Measurements from ENCODE around the gene C16orf87. TPM values are rescaled to one million over a fixed set of nuclear protein-coding genes. Genes with fewer than 3 reads are reported as not detected.

C16orf87 gene
- total and polyA plus RNA-seq, 2 donors from 2014 or later: 7.2 to 11.2 TPM

DNA sequence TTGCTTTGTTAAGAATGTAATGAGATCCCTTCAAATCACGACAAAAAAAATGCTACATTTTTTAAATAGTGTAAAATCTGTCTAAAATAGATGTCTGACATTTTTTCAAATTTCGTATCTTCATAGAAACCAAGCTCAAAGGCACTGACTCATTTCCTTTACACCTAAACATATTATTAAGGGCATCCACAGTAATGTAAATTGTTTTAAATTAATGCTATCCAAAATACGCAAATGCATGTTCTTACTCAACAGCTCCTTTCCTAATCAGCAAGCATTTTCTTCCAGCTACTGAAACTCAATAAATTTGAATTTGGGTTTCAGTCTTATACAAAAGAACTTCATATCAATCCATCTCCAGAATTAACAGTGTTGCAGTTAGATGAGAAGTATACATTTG is 4.3 kb downstream of the C16orf87 start:
- DNase-seq (no peak), FAIRE-seq (no peak)
- TF ChIP-seq, protein P1, sequence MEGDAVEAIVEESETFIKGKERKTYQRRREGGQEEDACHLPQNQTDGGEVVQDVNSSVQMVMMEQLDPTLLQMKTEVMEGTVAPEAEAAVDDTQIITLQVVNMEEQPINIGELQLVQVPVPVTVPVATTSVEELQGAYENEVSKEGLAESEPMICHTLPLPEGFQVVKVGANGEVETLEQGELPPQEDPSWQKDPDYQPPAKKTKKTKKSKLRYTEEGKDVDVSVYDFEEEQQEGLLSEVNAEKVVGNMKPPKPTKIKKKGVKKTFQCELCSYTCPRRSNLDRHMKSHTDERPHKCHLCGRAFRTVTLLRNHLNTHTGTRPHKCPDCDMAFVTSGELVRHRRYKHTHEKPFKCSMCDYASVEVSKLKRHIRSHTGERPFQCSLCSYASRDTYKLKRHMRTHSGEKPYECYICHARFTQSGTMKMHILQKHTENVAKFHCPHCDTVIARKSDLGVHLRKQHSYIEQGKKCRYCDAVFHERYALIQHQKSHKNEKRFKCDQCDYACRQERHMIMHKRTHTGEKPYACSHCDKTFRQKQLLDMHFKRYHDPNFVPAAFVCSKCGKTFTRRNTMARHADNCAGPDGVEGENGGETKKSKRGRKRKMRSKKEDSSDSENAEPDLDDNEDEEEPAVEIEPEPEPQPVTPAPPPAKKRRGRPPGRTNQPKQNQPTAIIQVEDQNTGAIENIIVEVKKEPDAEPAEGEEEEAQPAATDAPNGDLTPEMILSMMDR (IDR thresholded peaks at IDR 0.05; ENCODE audit: borderline replicate concordance, extremely low read depth, insufficient read depth): no peak
- Histone ChIP-seq H3K27me3 (ENCODE audit: control insufficient read depth, insufficient read depth, low read length) (no peaks in the 10 kb centered on the region), H3K9me3 (ENCODE audit: control insufficient read depth in 2 of 3, insufficient read depth in 1 of 3, low read length in 3 of 3) (no peaks in the 10 kb centered on the region), H3K4me3 (ENCODE audit: low read length in 3 of 3) (no peak overlapping the region), H3K27ac (ENCODE audit: low read depth in 2 of 2, low read length in 2 of 2) (no peak overlapping the region), H3K9ac (ENCODE audit: low read length in 3 of 3) (no peak overlapping the region), H3K4me1 (ENCODE audit: control insufficient read depth in 2 of 3, insufficient read depth in 2 of 3, low read depth in 1 of 3, low read length in 3 of 3) (peaks cover 0 to 4% (median 0%) of the 10 kb centered on the region in 3 donors), H3K36me3 (ENCODE audit: control insufficient read depth in 2 of 3, insufficient read depth in 3 of 3, low read length in 3 of 3) (peaks cover 0 to 2% (median 0%) of the 10 kb centered on the region in 3 donors)
- intact Hi-C loops (cut with DNase I): no loop called here

DNA sequence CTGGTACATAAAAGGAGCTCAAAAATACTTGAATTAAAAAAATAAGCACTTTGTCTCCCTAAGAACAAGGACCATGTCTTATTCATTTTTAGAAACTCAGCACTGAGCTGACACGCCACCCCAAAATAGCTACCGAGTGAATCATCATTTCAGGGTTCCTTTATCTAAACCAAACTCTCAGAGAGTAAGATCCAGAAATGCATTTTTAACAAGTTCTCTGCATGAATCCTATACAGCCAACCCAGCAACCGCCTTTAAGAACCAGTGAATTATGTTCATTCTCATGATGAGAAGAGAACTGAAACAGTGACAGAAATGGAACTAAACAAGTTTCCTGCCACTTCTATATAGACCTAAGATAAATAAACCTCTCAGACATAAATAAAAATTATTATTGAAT is 8.7 kb downstream of the C16orf87 start:
- H3K27ac ChIP-seq (ENCODE audit: low read depth in 2 of 2, low read length in 2 of 2): no peak overlapping the region
- H3K4me1 ChIP-seq (ENCODE audit: control insufficient read depth in 2 of 3, insufficient read depth in 2 of 3, low read depth in 1 of 3, low read length in 3 of 3): peaks cover 0 to 4% (median 0%) of the 10 kb centered on the region in 3 donors
- H3K9me3 ChIP-seq (ENCODE audit: control insufficient read depth in 2 of 3, insufficient read depth in 1 of 3, low read length in 3 of 3): no peaks in the 10 kb centered on the region
- no peak for DNase-seq
- no peak overlapping the region for H3K4me3 ChIP-seq (ENCODE audit: low read length in 3 of 3)
- intact Hi-C loops (cut with DNase I): no loop called here
- no peak overlapping the region for H3K9ac ChIP-seq (ENCODE audit: low read length in 3 of 3)
- no peaks in the 10 kb centered on the region for H3K27me3 ChIP-seq (ENCODE audit: control insufficient read depth, insufficient read depth, low read length)
- FAIRE-seq: no peak
- TF ChIP-seq, protein P1 (IDR thresholded peaks at IDR 0.05; ENCODE audit: borderline replicate concordance, extremely low read depth, insufficient read depth): no peak
- peaks cover 0 to 2% (median 0%) of the 10 kb centered on the region in 3 donors for H3K36me3 ChIP-seq (ENCODE audit: control insufficient read depth in 2 of 3, insufficient read depth in 3 of 3, low read length in 3 of 3)

DNA sequence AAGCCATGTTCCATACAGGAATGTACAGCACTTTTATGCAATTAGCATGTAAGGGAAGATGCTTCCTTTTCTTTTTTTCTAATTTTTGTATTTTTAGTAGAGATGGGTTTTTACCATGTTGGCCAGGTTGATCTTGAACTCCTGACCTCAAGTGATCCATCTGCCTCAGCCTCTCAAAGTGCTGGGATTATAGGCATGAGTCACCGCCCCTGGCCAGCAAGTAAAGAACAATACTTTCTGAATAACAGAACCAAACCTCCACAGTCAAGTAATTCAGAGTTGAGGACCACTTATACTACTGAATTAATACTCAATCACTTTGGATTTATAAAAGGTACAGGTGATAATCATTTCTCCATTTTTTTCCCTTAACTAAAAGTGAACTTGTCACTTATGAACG is 13.0 kb downstream of the C16orf87 start:
- no peak for FAIRE-seq
- TF ChIP-seq, protein P1 (IDR thresholded peaks at IDR 0.05; ENCODE audit: borderline replicate concordance, extremely low read depth, insufficient read depth): no peak

DNA sequence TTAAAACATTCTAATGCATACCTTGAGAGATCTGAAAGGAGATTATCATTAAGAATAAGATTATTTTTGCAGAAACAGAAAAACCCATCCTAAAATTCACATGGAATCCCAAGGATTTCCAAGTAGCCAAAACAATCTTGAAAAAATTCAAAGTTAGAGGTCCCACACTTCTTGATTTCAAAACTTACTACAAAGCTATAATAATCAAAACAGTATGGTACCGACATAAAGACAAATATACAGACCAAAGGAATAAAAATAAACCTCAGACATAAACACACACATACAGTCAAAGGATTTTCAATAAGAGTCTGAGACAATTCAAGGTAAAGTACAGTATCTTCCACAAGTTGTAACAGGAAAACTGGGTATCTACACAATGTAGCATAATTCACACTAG is 16.2 kb downstream of the C16orf87 start:
- TF ChIP-seq, protein P1 (IDR thresholded peaks at IDR 0.05; ENCODE audit: borderline replicate concordance, extremely low read depth, insufficient read depth): no peak
- Histone ChIP-seq H3K27ac (ENCODE audit: low read depth in 2 of 2, low read length in 2 of 2) (no peak overlapping the region), H3K4me1 (ENCODE audit: control insufficient read depth in 2 of 3, insufficient read depth in 2 of 3, low read depth in 1 of 3, low read length in 3 of 3) (peaks cover 0 to 5% (median 0%) of the 10 kb centered on the region in 3 donors), H3K4me3 (ENCODE audit: low read length in 3 of 3) (no peak overlapping the region), H3K36me3 (ENCODE audit: control insufficient read depth in 2 of 3, insufficient read depth in 3 of 3, low read length in 3 of 3) (no peaks in the 10 kb centered on the region), H3K9me3 (ENCODE audit: control insufficient read depth in 2 of 3, insufficient read depth in 1 of 3, low read length in 3 of 3) (no peaks in the 10 kb centered on the region), H3K27me3 (ENCODE audit: control insufficient read depth, insufficient read depth, low read length) (no peaks in the 10 kb centered on the region), H3K9ac (ENCODE audit: low read length in 3 of 3) (no peak overlapping the region)
- intact Hi-C loops (cut with DNase I): no loop called here
- DNase-seq (no peak), FAIRE-seq (no peak)

More for the DNA sequence above, 13.0 kb downstream of the C16orf87 start:
- no peak for DNase-seq
- Histone ChIP-seq H3K36me3 (ENCODE audit: control insufficient read depth in 2 of 3, insufficient read depth in 3 of 3, low read length in 3 of 3) (no peaks in the 10 kb centered on the region), H3K9me3 (ENCODE audit: control insufficient read depth in 2 of 3, insufficient read depth in 1 of 3, low read length in 3 of 3) (no peaks in the 10 kb centered on the region), H3K9ac (ENCODE audit: low read length in 3 of 3) (no peak overlapping the region), H3K4me1 (ENCODE audit: control insufficient read depth in 2 of 3, insufficient read depth in 2 of 3, low read depth in 1 of 3, low read length in 3 of 3) (no peaks in the 10 kb centered on the region), H3K4me3 (ENCODE audit: low read length in 3 of 3) (no peak overlapping the region), H3K27ac (ENCODE audit: low read depth in 2 of 2, low read length in 2 of 2) (no peak overlapping the region), H3K27me3 (ENCODE audit: control insufficient read depth, insufficient read depth, low read length) (no peaks in the 10 kb centered on the region)
- intact Hi-C loops (cut with DNase I): no loop called here
